ENCODE data around the gene C2CD4A.

DNA sequence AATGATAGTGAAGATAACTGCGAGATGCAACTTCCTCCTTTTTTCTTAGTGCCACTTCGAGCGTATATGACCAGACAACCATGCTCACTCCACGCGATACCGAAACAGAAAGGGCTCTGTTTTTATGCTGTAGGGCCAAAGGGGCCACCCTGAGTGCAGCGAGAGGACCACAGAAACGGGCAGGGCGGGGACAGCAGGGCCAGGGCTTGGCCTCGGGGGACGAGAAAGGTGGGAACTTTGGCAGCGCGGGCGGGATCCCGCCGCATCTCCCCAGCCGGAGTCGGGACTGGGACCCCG is 7.0 kb upstream of the C2CD4A start:
- TF ChIP-seq, protein P1, sequence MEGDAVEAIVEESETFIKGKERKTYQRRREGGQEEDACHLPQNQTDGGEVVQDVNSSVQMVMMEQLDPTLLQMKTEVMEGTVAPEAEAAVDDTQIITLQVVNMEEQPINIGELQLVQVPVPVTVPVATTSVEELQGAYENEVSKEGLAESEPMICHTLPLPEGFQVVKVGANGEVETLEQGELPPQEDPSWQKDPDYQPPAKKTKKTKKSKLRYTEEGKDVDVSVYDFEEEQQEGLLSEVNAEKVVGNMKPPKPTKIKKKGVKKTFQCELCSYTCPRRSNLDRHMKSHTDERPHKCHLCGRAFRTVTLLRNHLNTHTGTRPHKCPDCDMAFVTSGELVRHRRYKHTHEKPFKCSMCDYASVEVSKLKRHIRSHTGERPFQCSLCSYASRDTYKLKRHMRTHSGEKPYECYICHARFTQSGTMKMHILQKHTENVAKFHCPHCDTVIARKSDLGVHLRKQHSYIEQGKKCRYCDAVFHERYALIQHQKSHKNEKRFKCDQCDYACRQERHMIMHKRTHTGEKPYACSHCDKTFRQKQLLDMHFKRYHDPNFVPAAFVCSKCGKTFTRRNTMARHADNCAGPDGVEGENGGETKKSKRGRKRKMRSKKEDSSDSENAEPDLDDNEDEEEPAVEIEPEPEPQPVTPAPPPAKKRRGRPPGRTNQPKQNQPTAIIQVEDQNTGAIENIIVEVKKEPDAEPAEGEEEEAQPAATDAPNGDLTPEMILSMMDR (IDR thresholded peaks at IDR 0.05; ENCODE audit: extremely low read depth in 1 of 2, insufficient read depth in 1 of 2, low read depth in 1 of 2, low read length in 2 of 2) = no peak
- TF ChIP-seq EZH2 (IDR thresholded peaks at IDR 0.05; ENCODE audit: borderline replicate concordance, low read depth, low read length, severe bottlenecking) (no peak), POLR2AphosphoS5 (IDR thresholded peaks at IDR 0.05; ENCODE audit: insufficient read depth, low read depth, low read length) (no peak)
